HL-60/S4 treated with retinoic acid at 250 ng/mL for 4 days and 3 days (cell line): ENCODE measurements around the gene RELN.

ENCODE experiments used
- in situ Hi-C: fragments of 300-500 bp; cut with MboI; formaldehyde crosslinking; loops from 2 replicates; pipeline ENCODE4 v1.7.0; 2022; ENCODE audit warnings: low sequenced_read_pairs

Gene RELN

DNA sequence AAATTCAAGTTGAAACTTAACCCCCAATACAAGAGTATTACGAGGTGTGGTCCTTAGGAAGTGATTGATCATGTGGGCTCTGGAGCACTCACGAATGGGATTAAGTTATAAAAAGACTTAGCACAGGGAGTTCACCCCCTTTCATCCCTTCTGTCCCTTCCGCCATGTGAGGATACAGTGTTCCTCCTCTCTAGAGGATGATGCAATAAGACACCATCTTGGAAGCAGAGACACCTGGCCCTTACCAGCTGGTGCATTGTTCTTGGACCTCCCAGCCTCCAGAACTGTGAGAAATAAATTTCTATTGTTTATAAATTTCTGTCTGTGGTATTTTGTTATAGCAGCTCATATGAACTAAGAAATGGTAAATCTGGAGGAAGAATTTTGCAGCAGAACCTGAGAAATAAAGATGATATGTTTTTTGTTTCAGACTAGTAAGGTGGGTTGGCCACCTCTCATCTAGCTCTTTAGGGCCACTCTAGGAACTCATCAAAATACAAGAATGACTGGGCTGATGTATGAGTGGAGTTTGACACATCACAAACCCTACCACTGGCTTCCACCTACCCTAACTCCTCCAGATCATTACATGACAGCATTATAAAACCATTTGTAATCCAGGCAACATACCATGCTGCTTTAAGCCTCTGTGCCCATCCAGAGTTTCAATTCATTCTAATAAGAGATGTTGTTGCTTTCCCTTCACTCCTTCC is 565.8 kb downstream of the RELN start:
- in situ Hi-C loops: no loop called here
